GM21576 (cell line): ENCODE data around the gene SYNRG.

Source experiments
- ATAC-seq: cut with Tn5 transposase; IDR thresholded peaks from one replicate; pipeline ENCODE4 v1.9.1; 2021; ENCODE audit warnings: mild to moderate bottlenecking, moderate library complexity; ENCODE audit not compliant: unreplicated experiment

The SYNRG gene

DNA sequence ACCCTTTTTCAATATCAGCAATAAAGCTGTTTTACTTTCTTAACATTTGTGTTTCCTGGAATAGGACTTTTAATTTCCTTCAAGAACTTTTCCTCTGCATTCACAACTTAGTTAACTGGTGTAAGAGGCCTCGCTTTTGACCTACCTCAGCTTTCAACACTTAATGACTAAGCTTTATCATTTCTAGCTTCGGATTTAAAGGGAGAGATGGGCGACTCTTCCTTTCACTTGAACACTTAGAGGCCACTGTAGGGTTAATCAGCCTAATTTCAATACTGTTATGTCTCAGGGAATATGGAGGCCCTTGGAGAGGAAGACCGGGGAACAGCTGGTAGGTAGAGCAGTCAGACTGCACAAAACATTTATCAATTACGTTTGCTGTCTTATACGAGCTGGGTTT lies 4.7 kb downstream of the SYNRG start:
- no peak for ATAC-seq

DNA sequence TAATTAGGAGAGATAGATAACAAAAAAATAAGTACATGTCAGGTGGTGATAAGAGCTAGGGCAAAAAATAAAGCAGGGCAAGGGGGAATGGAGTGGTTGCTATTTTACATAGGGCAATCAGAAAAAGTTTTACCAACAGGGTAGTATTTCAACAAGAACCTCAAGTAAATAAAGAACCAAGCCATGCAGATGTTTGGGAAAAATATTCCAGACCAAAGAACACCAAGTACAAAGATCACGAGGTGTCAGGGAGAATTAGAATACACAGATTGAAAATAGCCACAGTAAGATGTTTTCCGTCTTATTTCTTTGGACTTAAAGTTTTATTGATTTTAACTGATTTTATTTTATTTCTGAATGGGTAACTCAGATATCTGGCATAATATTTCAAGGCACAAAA lies 11.1 kb downstream of the SYNRG start:
- no peak for ATAC-seq

DNA sequence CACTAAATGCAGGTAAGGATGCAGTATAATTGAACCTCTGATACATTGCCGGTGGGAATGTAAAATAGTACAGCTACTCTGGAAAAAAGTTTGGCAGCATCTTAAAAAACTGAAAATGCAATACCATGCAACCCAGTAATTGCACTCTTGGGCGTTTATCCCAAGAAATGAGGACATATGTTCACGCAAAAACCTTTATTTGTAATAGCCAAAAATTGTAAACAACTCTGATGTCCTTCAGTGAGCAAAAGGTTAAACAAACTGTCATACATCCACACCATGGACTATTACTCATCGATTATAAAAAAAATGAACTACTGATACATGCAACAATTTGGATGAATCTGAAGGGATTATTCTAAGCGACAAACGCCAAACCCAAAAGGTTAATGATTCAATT lies 16.9 kb downstream of the SYNRG start:
- ATAC-seq: no peak

DNA sequence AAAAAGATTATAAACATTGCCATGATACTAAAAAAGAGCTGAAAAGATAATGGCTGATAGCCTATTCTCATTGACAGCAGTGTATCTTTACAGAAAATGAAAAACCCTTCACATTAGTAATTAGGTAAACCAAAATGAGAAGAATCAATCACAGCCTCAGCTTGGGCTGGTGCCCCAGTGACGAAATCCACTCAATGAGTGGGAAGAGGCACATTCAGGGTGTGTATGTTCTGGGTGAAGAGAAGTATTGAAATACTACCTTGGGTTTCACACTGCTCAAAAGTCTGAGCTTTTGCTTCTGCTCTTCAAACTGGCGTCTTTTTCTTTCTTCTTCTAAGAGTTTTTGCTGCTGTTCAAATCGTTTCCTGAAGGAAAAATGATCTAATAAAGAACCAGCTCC lies 24.2 kb downstream of the SYNRG start:
- no peak for ATAC-seq

DNA sequence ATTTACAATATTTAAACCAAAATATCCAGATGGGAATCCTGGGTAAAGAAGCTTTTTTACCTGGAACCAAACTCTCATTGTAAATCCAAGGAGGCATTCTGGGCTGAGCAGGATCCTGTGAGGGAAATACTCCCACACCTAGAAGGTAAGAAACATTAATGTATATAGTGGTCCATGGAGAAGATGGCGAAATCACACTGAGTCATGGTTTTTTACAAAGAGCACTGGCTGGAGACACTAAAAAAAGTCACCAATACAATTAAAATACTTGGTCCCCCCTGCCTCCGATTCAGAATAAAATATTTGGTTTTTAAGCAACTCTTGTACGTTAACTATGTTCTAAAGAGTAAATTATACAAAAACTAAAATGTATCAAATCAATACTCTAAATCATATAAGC lies 32.9 kb downstream of the SYNRG start:
- no peak for ATAC-seq

DNA sequence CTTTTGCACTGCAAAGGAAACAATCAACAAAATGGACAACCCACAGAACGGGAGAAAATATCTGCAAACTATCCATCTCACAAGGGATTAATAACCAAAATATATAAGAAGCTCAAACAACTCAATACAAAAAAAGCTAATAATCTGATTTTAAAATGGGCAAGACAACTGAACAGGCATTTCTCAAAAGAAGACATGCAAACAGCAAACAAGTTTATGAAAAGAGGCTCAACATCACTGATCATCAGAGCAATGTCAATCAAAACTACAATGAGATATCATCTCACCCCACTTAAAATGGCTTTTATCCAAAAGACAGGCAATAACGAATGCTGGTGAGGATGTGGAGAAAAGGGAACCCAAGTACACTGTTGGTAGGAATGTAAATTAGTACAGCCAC lies 34.8 kb downstream of the SYNRG start:
- ATAC-seq: no peak

DNA sequence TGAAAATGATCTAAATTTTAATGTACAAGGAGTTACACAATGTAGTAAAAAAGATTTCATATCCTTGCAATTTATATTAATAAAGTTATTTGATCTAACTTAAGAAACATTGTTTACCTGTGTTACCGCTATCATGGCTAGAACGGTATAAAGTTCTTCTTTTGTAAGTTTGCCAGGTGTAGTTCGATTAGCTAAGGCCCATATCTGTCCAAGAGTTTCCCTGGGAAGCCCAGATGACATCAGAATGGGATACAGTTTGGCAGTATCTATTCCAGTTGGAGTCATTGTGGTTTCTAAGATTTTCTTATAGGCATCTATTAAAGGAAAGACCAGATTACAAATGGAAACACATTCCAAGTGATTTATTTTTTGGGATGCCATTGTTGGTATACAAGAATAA lies 37.5 kb downstream of the SYNRG start:
- ATAC-seq: no peak

DNA sequence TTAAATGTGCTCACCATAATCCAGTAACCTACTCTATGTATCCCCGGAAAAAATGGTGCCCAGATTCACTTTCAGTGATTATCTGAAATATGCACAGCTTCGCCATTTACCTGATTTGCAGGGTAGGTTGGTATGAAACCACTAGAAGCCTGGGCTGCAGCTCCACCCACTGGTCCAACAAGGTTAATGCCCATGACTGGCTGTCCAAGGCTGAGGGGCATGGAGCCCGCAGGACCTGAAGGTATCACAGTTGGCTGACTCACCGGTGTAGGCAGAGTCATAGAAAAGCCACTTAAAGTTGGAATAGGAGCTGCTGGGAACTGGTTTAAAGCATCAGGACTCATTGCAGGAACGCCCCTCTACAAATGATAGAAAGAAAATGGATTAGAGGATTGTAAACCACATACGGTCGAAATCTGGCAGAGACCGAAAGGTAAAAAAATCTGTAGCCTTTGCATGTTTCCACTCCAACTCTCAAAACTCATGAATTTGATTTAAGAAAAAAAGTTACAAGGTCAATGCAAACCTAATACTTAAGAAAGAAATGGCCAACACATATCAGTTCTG lies 38.6 kb downstream of the SYNRG start:
- no peak for ATAC-seq

DNA sequence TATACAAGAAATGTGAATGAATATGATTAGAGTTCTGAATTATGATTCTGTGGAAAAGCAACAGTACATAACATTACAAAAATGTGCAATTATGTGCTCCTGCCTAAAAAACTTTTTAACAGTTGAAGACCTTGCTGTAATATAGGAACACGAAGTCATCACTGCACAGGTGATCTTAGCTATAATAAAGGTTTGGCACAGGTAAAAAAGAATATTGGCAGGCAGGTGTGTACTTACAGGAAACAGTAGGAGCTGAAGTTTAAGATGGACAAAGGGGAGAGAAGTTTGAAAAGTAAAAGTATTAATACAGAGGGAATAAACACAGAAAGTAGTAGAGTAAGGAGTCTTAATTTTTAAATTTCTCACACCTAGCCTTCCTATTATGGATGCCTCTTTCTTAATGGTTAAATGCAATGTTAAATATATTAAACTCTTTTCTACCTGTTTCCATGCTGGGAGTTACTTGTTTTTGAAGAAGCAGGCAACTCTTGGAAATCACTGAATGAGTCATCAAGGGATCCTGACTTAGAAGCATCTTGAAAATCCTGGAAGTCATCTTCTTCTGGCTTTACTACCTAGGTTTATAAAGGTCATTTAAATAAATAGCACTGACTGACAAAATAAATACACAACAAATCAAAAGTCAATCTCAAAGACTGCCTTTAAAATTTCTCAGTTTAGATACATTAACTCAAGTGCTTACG lies 40.7 kb downstream of the SYNRG start:
- ATAC-seq: no peak

DNA sequence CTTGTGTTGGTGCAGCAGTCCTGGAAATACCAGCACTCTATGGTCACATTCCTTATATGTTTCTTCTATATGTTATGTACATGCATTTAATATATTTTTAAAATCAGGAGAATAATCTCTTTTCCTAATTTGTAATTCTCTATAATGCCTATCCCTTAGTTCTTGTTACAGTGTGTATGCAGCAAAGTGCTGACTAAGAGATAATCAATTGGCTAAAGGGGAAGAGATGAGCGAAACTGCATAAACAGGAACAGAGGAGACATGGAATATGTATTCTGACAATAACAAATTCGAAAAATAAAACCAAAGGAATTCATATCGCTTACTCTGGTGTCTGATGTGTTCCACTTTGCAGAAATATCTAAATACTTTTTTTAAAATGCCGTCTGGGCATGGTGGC lies 41.7 kb downstream of the SYNRG start:
- no peak for ATAC-seq

DNA sequence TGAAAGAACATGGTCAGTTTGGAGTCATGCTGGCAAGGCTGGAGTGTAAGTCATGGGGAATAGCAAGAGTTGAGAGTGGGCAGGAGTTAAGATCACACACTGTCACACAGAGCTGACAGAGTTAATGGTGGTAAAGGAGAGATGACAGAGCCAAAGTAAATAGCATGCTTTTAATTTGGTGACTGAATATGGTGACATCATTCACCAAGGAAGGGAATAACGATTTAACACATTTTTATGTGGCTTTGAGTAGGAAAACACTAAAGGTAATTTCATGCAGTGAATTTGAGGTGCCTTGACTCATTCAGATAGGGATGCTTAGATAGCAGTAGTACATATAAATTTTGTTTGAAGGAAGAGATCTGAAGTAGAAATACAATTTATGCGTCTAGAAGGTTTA lies 42.1 kb downstream of the SYNRG start:
- ATAC-seq: no peak

DNA sequence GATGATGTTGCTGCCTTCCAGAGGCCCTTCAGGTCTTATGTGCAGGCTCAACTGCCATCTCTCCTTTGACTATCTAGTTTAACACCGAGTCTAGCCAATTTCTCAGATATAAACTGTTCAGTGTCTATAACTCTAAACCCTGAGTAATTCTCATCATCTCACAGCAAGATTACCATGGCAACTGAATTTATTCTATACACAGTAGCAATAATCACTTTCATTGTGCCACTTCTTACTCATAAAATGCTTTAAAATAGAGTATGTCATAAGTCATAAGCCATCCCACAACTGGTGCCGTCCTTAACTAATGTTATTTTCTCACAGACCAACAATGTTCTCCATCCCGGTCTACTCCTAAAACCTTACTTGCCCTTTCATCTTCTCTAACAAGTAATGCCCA lies 45.0 kb downstream of the SYNRG start:
- ATAC-seq: no peak

DNA sequence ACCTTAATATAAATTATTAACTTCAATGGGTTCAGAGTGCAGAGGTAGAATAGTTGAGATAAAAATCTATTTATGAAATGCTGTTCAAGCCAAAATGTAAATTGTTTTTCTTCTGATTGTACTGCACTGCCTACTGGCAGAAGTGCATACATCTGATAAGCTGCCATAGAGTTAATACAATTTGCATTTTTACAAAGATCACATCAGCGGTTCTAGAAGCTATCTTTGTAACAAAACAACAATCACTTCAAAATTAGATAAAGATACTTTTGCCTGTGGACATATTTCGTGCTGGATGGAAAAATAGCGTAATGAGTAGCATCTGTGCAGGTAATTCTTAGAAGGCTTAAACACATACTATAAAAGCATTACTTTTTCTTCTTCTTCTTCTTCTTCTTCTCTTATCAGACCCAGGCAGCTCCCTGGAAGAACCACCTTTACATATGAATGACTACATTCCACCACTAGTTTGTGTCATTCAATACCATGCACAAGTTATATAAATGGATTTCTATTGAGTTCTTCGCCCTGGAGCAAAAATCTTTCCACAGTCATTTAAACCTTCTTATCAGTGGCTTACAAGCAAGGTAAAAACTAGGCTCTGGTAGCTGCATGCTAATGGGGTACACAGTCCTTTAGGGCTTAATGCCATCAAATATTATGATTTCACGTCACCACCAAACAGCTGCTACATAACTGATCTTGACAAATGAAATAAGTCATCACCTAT lies 47.0 kb downstream of the SYNRG start:
- ATAC-seq: no peak

DNA sequence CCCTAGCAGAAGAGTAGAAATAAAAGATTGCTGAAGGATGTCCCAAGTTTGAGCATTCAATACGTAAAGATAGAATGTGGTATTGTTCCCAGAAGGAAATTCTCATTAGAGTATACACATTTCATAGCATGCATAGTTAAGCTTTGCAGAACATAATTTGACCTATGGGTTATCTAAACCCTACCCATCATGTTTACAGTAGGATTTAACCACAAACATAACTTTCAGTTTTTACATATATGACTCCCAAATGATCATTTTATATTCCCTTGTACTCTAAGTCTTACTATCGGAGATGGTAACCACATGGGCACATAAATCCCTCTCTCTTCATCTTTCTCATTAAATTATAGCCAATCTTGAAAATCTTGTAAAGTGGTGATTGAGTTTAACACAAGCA lies 50.9 kb downstream of the SYNRG start:
- ATAC-seq: no peak

DNA sequence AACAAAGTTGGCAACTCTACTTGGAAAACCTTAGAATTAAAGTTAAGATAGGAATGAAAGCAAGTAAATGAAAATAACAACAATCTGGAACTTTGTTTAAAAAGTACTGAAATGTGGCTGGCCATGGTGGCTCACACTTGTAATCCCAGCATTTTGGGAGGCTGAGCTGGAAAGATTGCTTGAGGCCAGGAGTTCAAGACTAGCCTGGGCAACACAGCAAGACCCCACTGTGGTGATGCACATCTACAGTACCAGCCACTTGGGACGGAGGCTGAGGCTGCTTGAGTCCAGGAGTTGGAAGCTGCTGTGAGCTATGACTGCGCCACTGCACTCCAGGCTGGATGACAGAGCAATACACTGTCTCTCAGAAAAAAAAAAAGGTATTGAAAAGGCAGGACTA lies 51.7 kb downstream of the SYNRG start:
- ATAC-seq: no peak

DNA sequence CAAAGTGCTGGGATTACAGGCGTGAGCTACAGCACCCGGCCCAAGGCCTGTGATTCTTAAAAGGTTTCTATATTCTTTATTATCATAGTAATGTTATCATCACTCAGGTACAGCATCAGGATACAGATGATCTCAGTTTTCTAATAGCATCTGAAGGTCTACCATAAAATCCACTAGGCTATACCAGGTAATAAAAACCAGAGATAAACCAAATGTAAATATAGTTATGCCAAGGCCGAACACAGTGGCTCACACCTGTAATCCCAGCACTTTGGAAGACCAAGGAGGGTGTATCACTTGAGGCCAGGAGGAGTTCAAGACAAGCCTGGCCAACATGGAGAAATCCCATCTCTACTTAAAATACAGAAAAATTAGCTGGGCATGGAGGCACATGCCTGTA lies 53.8 kb downstream of the SYNRG start:
- ATAC-seq: no peak

DNA sequence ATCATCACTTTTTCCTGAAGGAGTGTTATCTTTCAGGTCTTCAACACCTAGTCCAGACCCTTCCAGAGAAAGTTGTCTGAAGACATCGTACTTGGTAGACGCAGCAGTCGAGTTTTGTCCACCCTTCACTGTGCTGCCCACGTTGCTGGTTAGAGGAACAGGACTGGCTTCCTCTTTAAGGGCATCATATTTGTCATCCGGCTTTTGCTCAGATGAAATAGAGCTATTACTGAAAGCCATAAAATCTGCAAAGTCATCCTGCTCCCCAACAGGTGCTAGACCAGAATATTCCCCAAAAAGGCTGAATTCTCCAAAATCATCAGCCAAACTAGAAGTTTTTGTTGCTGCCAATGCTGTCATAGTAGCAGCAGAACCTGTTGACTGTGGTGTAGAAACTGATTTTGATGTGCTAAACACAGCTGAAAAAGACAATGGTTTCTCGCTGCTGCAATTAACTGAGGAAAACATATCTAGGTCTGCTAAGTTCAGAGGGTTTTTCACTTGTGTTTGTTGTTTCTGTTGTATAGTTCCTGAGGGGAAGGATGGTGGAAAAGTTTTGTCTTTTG lies 55.7 kb downstream of the SYNRG start:
- ATAC-seq: no peak

DNA sequence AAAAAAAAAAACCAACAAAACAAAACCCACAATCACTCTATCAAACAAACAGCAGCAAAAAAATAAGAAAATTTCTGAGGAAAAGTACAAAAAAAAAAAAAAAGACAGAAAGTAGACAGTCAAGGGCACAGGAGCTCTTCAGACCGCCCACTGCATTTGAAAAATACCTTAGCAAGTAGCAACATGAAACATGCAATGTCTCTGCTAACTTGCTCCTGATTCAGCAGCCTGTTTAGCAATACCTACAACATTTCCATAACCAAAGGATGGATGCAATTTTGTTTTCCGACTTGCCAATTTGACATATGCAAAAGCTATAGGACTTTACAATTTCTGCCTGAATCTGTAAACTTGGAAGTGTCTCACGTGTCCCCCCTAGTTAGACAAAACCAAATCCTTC lies 57.4 kb downstream of the SYNRG start:
- ATAC-seq: no peak

DNA sequence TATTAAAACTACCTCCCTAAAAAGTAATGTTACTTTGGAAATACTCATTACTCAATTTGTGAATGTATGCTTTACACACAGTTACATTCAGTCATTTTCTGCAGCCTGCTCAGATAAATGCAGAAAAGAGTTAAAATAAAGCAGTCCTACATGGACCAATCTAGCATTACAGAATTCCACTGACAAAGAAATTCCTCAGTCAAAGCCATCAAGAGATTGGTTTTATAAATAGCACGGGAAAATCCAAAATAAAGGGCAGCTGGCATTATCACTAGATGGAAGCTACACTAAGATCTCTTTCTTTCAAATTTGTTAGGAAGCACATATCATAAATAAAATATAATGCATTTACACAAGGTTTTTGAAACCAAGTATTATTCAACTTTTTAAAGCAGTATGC lies 61.2 kb downstream of the SYNRG start:
- no peak for ATAC-seq

DNA sequence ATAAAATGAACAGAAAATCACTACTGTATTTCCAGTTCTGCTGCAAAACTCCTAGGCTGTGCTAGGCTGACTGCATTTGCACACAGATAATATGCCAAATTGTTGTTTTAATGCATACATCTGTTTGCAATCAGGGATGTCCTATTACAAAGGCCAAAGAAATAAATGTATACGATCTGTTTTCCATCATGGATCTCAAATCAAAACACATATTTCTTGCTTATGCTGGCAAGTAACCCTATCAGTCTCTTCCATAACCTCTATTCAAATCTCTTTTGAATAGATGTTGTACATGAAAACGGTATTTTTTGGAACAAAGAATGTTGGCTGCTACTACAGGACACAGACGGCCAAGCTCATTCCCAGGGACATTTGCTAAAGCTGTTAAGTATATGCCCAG lies 62.9 kb downstream of the SYNRG start:
- ATAC-seq: no peak

DNA sequence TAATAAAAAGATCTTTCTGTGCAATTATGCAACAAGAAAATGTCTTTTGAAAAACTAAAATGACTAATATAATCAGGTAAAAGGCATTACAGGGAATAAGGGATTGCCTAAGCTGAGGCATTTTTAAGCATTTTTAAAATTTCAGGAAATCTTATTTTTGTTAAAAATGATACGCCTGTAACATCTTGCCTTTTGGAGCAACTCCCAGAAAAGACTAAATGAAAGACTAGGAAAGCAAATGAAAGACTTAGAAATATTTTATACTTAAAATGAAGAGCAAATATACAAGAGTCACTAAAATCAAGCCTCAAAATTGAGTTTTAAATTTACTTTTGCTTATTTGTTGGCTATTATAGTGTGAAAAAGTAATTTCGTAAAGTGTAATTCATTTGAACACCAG lies 63.7 kb downstream of the SYNRG start:
- ATAC-seq: no peak

DNA sequence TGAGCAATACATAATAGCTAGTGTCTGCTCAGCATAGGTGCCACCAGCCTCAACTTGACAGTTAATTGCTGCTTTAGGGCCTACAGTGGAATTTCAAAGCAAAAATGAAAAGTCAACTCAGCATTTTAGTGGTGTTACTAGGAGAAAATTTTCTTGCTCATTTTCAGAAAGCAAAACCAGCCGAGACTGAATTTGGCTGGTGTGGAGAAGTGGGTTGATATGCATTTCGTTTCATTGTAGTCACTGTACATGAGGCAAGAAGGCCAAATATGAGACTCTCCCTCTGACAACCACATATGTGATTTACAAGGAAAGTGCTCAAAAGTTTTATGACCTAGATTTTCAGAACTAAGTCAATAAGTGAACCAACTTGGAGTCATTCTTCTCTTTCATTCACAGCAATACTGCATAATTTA lies 65.6 kb downstream of the SYNRG start:
- ATAC-seq: no peak
